GM18505 (cell line): ENCODE data around the gene CALML4.
"Not testable (repeated sequence)": the region's sequence is repeated elsewhere in the genome, so short reads cannot be mapped to it uniquely, and the experiment has no call there.

Source experiments
- ATAC-seq: cut with Tn5 transposase; IDR thresholded peaks from one replicate; pipeline ENCODE4 v1.9.1; 2021; ENCODE audit not compliant: unreplicated experiment
- POLR2A ChIP-seq: IDR thresholded peaks from 4 replicates; pipeline ENCODE4 v1.6.1; 2011; ENCODE audit warnings: borderline replicate concordance; ENCODE audit not compliant: insufficient read depth, insufficient read length; ENCODE audit errors: extremely low read depth

The CALML4 gene

DNA sequence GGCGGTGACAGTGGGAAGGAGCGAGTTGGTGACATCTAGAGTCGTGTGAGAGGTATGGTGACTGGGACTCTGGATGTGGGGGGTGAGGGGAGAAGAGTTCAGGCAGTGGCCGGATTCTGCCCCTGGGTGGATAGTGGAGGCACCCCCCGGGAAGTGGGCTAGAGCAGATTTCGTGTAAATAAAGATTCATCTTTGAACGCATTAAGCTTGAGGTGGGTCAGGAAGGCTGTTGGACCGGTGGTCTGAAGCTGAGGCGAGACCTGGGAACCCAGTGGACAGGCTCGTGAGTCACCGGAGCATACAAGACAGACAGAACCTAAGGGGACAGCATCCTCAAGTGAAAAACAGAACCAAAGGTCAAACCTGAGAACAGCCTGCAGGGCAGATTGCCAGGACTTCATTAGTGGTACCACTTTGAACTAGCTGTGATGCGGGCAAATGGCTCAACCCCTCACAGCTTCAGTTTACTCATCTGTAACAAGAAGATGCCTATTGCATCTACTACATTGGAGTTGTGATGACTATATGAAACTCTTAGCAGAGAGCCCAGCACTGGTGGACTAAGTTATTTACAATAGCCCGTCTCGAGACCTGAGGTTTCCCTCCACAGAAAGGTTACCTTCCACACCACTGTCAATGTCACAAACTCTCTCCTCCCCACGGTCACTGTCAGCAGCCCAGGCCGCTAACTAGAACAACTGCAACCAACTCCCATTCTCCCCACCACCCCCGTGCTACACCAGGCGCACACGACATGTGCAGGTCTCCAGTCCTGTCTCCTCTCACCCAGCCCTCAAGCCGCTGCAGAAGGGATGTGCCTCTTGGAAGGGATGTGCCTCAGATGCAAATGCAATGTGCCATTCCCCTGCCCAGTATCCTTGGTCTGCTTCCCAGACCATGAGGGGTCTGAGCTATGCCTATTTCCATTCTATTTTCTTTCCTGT lies 25.3 kb upstream of the CALML4 start:
- no peak for TF ChIP-seq POLR2A
- no peak for ATAC-seq

DNA sequence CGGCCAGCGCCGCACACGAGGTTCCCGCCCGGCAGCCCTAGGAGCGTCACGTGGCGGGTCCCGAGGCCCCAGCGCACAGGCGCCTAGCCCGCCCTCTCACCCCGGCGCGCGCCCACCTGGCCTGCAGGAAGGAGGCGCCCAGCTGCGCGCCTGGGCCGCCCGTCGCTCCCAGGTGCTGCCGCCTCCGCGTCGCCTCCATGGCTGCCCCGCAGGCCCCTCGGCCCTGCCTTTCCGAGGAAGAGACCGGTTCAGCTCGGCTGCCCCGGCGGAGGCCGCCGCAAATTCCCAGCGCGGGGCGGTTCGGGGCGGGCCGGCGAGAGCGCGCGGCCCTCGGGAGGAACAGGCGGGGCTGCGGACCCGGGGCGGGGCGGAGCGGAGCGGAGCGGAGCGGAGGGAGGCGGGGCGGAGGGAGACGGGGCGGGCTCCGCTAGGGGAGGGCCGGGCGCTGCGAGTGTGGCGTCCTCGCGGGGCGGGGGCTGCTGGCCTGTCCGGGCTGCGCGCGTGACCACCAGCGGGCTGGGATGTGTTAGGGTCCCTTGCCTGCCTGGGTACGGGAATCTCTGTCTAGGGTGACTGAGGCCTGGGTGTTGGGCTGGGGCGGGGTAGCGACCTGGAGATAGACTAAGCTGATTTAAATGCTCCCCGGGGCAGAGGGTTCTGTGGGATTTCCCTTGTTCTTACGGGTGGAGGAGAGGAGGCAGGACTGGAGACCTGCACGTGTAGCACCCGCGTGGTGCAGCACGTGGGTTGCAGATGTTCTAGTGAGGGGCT lies 24.4 kb upstream of the CALML4 start, which contains the start of gene CLN6:
CLN6 (minus strand) TSS at position 343 of the 771 bp plus-strand sequence; CDS start at position 199, 144 bp downstream.
- peak; percentile 73 for ATAC-seq
- TF ChIP-seq POLR2A: peak; percentile 76

DNA sequence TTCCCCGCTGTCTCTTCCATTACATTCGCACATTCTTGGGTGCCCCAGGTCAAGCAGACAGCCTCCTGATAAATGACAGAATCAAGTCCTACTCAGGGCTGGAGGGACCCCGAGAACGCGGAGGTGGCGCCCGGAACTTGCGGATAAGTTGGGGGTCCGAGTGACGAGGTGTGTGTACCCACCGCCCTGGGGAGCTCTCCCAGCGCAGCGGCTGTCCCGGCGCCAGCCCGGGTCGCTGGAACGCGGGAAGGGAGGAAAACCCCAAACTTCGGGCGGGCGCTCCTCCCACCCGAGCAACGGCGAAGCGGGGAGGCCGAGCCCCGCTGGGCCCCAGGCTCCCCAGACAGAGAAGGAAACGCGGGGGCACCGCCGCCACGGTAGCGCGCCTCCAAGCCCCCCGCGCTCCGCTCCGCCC lies 23.8 kb upstream of the CALML4 start:
- TF ChIP-seq POLR2A: no peak
- peak; percentile 0 for ATAC-seq

DNA sequence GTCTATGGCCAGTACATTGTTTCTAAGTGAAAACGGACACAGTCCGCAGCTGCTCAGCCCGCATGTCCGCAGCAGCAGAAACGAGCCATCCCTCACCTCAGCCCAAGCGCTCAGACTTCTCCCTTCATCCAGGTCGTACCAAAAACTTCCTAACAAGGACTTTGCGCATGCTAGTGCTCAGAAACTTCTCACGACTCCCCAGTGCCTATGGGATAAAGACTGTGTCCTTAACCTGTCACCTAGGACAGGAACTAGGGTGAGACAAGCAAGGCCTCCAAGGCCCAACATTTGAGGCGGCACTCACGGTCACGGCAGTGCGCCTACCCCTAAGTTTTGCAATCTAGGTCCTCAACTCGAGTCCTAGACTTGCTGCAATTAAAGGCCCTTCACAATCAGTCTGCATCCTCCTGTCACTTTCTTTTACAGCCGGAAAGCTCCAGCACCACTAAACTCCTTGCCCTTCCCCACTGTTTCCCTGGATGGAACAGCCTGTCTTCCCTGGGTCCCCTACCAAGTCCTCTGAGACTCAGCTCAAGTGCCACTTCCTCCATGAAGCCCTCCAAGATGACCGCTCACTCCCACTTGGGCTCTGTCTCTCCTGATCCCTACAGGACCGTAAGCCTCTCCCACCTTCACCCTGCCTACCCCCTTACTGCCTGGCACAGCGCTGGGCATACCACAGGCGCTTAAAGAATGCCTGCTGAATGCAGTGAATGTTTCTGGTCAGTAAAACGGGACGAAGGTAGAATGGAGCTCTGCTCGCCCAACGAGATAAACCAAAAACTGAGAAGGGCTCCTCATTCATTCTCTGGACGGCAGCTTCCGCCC lies 23.2 kb upstream of the CALML4 start:
- TF ChIP-seq POLR2A: no peak
- no peak for ATAC-seq

DNA sequence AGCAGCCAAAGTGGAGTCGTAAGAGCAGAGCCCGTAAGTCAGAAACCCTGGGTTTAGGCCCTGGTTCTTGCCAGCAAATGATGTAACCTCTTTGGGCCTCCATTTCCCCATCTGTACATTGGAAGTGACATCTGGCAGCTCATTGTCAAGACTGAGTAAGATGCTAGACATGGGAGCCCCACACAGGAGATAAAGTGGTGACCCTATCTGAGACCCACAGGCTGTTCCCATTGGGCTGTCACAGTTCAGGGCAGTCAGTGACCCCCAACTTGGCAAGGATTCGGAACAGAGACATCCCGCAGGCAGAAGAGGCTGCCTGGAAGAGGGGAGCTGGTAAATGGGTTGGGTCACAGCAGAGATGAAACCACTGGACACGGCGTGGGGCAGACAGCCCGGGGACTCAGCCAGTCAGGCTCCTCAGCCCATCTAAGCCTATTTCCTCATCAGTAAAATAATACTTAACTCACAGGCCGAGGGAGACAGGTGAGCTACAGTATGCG lies 22.6 kb upstream of the CALML4 start:
- ATAC-seq: no peak
- TF ChIP-seq POLR2A: no peak

DNA sequence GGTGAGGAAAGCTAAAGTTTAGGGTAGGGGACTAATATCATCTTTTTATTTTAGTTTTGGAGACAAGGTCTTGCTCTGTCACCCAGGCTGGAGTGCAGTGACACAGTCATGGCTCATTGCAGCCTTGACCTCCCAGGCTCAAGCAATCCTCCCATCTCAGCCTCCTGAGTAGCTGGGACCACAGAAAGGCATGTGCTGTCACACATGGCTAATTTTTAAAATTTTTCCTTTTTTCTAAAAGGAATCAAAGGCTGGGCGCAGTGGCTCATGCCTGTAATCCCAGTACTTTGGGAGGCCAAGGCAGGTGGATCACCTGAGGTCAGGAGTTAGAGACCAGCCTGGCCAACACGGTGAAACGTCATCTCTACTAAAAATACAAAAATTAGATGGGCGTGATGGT lies 20.3 kb upstream of the CALML4 start:
- not testable (repeated sequence) for ATAC-seq

DNA sequence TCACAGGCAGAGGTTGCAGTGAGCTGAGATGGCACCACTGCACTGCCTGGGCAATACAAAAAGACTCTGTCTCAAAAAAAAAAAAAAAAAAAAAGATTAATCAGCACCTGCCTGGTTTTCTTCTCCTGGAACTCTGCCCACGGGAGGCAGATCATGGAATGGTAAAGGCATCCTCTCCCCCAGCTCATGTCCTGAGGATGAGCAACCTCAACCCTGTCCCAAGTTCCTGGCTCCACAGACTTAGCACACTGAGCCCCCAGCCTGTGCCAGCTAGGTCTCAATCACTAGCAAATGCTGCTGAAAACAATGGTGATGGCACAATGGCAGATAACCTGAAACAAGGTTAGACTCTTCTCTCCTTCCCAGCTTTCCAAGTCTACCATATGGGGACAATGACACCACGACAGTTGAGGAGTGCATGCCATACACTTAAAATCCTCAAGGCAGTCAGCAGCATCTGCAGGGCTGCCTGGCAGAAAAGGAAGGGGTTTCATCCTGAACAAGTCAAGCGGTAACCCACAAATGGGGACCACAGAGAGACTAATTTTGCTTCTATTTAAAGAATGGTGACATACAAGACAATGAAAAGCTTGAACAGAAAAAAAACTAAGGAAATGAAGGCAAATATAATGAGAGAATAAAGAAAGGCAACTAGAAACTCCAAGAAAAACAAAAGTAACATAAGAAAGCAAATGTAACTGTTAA lies 19.6 kb upstream of the CALML4 start:
- no peak for TF ChIP-seq POLR2A
- ATAC-seq: no peak

DNA sequence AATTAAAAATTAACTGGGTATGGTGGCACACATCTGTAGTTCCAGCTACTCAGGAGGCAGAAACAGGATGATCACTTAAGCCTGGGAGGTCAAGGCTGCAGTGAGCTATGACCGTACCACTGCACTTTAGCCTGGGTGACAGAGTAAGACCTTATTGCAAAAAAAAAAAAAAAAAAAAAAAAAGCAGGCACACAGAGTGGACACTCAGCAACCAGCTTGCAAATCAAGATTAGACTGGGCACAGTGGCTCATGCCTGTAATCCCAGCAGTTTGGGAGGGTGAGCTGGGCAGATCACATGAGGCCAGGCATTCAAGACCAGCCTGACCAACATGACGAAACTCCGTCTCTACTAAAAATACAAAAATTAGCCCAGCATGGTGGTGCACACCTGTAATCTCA lies 19.0 kb upstream of the CALML4 start:
- ATAC-seq: no peak
- no peak for TF ChIP-seq POLR2A

DNA sequence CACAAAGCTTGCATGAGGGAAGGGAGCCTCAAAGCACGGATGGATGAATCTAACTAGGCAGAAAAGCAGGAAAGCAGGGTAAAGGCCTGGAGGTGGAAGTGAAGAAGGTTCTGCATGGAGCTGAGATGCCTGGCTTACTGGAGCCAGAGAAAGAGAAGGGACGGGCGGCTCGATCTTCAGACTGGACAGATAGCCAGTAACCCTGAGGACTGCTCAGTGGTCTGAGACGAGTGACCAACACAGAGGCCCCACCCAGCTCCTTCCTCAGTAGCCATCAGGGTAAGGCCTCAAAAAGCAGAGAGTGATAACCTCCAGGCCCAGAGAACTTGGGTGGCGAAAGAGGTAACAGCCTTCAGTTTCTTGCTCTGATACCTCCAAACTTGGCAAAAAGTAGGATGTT lies 18.0 kb upstream of the CALML4 start:
- no peak for ATAC-seq
- no peak for TF ChIP-seq POLR2A

DNA sequence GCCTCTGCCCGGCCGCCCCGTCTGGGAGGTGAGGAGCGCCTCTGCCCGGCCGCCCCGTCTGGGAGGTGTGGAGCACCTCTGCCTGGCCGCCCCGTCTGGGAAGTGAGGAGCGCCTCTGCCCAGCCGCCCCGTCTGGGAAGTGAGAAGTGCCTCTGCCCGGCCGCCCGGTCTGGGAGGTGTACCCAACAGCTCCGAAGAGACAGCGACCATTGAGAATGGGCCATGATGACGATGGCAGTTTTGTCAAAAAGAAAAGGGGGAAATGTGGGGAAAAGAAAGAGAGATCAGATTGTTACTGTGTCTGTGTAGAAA lies 17.3 kb upstream of the CALML4 start:
- ATAC-seq: not testable (repeated sequence)

DNA sequence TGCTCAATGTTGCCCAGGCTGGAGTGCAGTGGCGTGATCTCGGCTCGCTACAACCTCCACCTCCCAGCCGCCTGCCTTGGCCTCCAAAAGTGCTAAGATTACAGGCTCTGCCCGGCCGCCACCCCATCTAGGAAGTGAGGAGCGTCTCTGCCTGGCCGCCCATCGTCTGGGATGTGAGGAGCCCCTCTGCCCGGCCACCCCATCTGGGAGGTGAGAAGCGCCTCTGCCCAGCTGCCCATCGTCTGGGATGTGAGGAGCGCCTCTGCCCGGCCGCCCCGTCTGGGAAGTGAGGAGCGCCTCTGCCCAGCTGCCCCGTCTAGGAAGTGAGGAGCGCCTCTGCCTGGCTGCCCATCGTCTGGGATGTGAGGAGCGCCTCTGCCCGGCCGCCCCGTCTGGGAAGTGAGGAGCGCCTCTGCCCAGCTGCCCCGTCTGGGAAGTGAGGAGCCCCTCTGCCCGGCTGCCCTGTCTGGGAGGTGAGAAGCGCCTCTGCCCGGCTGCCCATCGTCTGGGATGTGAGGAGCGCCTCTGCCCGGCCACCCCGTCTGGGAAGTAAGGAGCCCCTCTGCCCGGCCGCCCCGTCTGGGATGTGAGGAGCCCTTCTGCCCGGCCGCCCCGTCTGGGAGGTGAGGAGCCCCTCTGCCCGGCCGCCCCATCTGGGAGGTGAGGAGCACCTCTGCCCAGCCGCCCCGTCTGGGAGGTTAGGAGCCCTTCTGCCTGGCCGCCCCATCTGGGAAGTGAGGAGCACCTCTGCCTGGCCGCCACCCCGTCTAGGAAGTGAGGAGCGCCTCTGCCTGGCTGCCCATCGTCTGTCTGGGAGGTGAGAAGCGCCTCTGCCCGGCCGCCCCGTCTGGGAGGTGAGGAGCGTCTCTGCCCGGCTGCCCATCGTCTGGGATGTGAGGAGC lies 16.6 kb upstream of the CALML4 start:
- not testable (repeated sequence) for ATAC-seq

DNA sequence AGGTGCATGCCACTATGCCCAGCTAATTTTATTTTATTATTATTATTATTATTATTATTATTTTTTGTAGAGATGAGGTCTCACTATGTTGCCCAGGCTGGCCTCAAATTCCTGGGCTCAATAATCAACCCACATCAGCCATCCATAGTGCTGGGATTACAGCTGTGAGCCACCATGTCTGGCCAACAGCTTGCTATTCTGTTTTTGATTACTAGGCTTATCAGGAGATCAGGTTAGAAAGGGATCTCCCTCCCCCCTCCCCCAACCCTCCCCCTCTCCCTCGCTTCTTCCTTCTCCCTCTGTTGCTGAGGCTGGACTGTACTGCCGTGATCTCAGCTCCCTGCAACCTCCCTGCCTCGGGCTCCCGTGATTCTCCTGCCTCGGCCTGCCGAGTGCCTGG lies 15.8 kb upstream of the CALML4 start:
- no peak for TF ChIP-seq POLR2A
- ATAC-seq: no peak
